ENCODE data around the gene TRMT2B.
"Not testable (repeated sequence)": the region's sequence is repeated elsewhere in the genome, so short reads cannot be mapped to it uniquely, and the experiment has no call there.

Gene TRMT2B

GRCh38 chrX:100999451-100999850 is 52.5 kb downstream of the TRMT2B start:
- DNase-seq, result no peak

- DNase-seq, result no peak
These were observed 56.4 kb downstream of the TRMT2B start for GRCh38 chrX:100995469-100995868.

GRCh38 chrX:100994352-100995281 is 57.3 kb downstream of the TRMT2B start:
- DNase-seq, result no peak

- no peak for DNase-seq
These were observed 61.8 kb downstream of the TRMT2B start for GRCh38 chrX:100990139-100990538.

GRCh38 chrX:100984818-100985217 is 67.1 kb downstream of the TRMT2B start:
- DNase-seq, result no peak

- not testable (repeated sequence) for DNase-seq
These were observed 70.4 kb downstream of the TRMT2B start for GRCh38 chrX:100981498-100981845.

GRCh38 chrX:100980608-100981497 is 71.1 kb downstream of the TRMT2B start:
- DNase-seq, result no peak

GRCh38 chrX:100979881-100980607 is 71.9 kb downstream of the TRMT2B start:
- DNase-seq, result no peak

GRCh38 chrX:100976211-100976610 is 75.7 kb downstream of the TRMT2B start:
- no peak for DNase-seq

- DNase-seq, result no peak
These were observed 76.7 kb downstream of the TRMT2B start for GRCh38 chrX:100975212-100975611.

- DNase-seq, result no peak
These were observed 78.5 kb downstream of the TRMT2B start for GRCh38 chrX:100973411-100973810.

GRCh38 chrX:100969936-100970335 is 82.0 kb downstream of the TRMT2B start:
- no peak for DNase-seq

GRCh38 chrX:100969408-100969807 is 82.5 kb downstream of the TRMT2B start, which contains the start of gene ARL13A:
TSS of gene ARL13A (plus strand) at chrX:100969708. CDS start at chrX:100973690, 3,982 bp downstream.
- DNase-seq, result no peak

- DNase-seq, result no peak
These were observed 87.5 kb downstream of the TRMT2B start for GRCh38 chrX:100964362-100964761.

- DNase-seq, result no peak
These were observed 89.1 kb downstream of the TRMT2B start for GRCh38 chrX:100962811-100963210.
